GM12891 (cell line): ENCODE results near the gene MORC2.

ENCODE experiments used
- POLR2A ChIP-seq: IDR thresholded peaks from 2 replicates; pipeline ENCODE4 v1.6.1; 2011; ENCODE audit warnings: low read depth, low read length, control low read depth
- POLR2AphosphoS5 ChIP-seq: IDR thresholded peaks from 2 replicates; pipeline ENCODE4 v1.6.1; 2011; ENCODE audit warnings: low read depth, low read length, control low read depth
- POU2F2 ChIP-seq: IDR thresholded peaks from 2 replicates; pipeline ENCODE4 v1.6.1; 2011; ENCODE audit warnings: low read depth, mild to moderate bottlenecking, control low read depth, low read length, moderate library complexity
- SPI1 ChIP-seq: IDR thresholded peaks from 2 replicates; pipeline ENCODE4 v1.6.1; 2011; ENCODE audit warnings: low read depth, low read length, control low read depth
- TAF1 ChIP-seq: IDR thresholded peaks from 2 replicates; pipeline ENCODE4 v1.6.1; 2011; ENCODE audit warnings: low read depth, low read length, control low read depth

GRCh38 chr22:30989474-30989873 lies 20.9 kb upstream of the MORC2 start:
- no peak for TF ChIP-seq POLR2AphosphoS5
- no peak for TF ChIP-seq TAF1
- no peak for TF ChIP-seq POLR2A
- no peak for TF ChIP-seq POU2F2
- TF ChIP-seq SPI1: no peak
